ENCODE measurements around the gene R3HDM2.

Gene R3HDM2

GRCh38 chr12:57261428-57261865 is 169.4 kb downstream of the R3HDM2 start:
- DNase-seq (ENCODE audit: low spot score) = no peak
- CTCF ChIA-PET = interaction anchor here (0.6 to 1.3 kb wide), 4 partner anchors 16 to 201 kb away, joined by 3 to 5 read pairs (median 4); no protein-coding TSS in a partner anchor
- H3K27ac ChIP-seq = no peak overlapping the region
- no peak for TF ChIP-seq CTCF (conservative IDR thresholded peaks at IDR 0.05; ENCODE audit: low read depth)
- POLR2A ChIA-PET (ENCODE audit: low non-redundant PET) = interaction anchor here (0.7 kb wide), 1 partner anchor 353 kb away, joined by 7 read pairs; no protein-coding TSS in a partner anchor

- no peak for TF ChIP-seq CTCF (conservative IDR thresholded peaks at IDR 0.05; ENCODE audit: low read depth)
- H3K27ac ChIP-seq = no peak overlapping the region
- CTCF ChIA-PET = no interaction called here
- POLR2A ChIA-PET (ENCODE audit: low non-redundant PET) = no interaction called here
- DNase-seq (ENCODE audit: low spot score) = no peak
Observed at GRCh38 chr12:57260366-57260765, 170.5 kb downstream of the R3HDM2 start.

GRCh38 chr12:57258977-57259970 is 171.6 kb downstream of the R3HDM2 start:
- CTCF ChIA-PET = no interaction called here
- H3K27ac ChIP-seq = no peak overlapping the region
- no peak for DNase-seq (ENCODE audit: low spot score)
- no peak for TF ChIP-seq CTCF (conservative IDR thresholded peaks at IDR 0.05; ENCODE audit: low read depth)
- POLR2A ChIA-PET (ENCODE audit: low non-redundant PET) = no interaction called here

GRCh38 chr12:57255916-57256315 is 174.9 kb downstream of the R3HDM2 start:
- ChIA-PET POLR2A (ENCODE audit: low non-redundant PET) (no interaction called here), CTCF (no interaction called here)

GRCh38 chr12:57254506-57255280 is 176.2 kb downstream of the R3HDM2 start:
- no peak overlapping the region for H3K27ac ChIP-seq
- no peak for DNase-seq (ENCODE audit: low spot score)
- TF ChIP-seq CTCF (conservative IDR thresholded peaks at IDR 0.05; ENCODE audit: low read depth) = no peak
- ChIA-PET POLR2A (ENCODE audit: low non-redundant PET) (no interaction called here), CTCF (no interaction called here)

More at GRCh38 chr12:57255916-57256315, 174.9 kb downstream of the R3HDM2 start:
- no peak for DNase-seq (ENCODE audit: low spot score)
- no peak for TF ChIP-seq CTCF (conservative IDR thresholded peaks at IDR 0.05; ENCODE audit: low read depth)
- no peak overlapping the region for H3K27ac ChIP-seq

- TF ChIP-seq CTCF (conservative IDR thresholded peaks at IDR 0.05; ENCODE audit: low read depth) = no peak
- ChIA-PET CTCF (interaction anchor here (1.7 kb wide), 1 partner anchor 8 kb away, joined by 5 read pairs; no protein-coding TSS in a partner anchor), POLR2A (ENCODE audit: low non-redundant PET) (no interaction called here)
- no peak within 1 kb of the TSS for H3K27ac ChIP-seq
- no peak for DNase-seq (ENCODE audit: low spot score)
Observed at GRCh38 chr12:57250956-57251355, 179.9 kb downstream of the R3HDM2 start, which contains the start of gene STAC3. TSS of gene STAC3 (minus strand) at chr12:57251187. CDS start at chr12:57249636, 1,551 bp downstream.
